ENCODE results near the gene GAMT.

The GAMT gene

DNA sequence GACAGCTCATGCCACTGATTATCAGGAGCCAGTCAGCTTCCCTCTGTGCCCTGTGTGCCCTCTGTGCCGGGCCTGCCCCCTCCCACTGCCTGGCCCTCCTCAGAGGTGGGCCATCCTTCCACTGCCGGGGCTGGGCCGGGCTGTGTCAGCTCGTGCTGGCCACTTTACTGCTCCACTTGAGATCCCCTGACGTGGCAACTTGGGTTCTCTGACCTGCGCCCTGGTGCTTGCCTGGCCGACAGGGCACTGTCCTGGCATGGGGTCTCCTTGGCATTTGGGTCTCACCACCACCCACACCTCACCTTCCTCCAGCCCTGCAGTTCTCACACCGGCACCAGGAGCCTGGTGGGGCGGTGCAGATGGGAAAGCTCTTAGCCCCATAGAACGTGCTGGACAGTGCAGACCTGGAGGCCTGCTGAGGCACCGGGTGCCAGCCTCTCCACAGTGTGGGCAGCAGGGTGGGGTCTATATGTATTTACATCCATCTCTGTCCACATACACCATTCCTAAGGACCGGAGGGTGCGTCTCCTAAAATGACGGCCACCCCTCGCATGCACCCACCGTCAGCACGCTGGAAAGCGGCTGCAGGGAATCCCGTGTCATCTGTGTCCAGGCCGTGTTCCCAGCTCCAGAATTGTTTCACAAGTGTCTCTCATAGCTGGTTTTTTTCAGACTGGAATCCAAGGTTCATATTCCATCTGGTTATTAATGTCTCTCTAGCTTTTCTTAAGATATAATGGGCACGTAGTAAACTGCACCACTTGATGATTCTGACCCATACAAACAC lies 17.8 kb upstream of the GAMT start:
- DNase-seq (ENCODE audit: low read depth in 2 of 2), result no peak

- no peak for DNase-seq (ENCODE audit: low read depth in 2 of 2)
Observed at GRCh38 chr19:1418496-1418775, 17.1 kb upstream of the GAMT start.

GRCh38 chr19:1417681-1418495 lies 16.5 kb upstream of the GAMT start:
- no peak for DNase-seq (ENCODE audit: low read depth in 2 of 2)

- no peak for DNase-seq (ENCODE audit: low read depth in 2 of 2)
Observed at GRCh38 chr19:1417145-1417544, 15.8 kb upstream of the GAMT start.

- DNase-seq (ENCODE audit: low read depth in 2 of 2), result no peak
Observed at GRCh38 chr19:1416014-1416841, 14.9 kb upstream of the GAMT start.

DNA sequence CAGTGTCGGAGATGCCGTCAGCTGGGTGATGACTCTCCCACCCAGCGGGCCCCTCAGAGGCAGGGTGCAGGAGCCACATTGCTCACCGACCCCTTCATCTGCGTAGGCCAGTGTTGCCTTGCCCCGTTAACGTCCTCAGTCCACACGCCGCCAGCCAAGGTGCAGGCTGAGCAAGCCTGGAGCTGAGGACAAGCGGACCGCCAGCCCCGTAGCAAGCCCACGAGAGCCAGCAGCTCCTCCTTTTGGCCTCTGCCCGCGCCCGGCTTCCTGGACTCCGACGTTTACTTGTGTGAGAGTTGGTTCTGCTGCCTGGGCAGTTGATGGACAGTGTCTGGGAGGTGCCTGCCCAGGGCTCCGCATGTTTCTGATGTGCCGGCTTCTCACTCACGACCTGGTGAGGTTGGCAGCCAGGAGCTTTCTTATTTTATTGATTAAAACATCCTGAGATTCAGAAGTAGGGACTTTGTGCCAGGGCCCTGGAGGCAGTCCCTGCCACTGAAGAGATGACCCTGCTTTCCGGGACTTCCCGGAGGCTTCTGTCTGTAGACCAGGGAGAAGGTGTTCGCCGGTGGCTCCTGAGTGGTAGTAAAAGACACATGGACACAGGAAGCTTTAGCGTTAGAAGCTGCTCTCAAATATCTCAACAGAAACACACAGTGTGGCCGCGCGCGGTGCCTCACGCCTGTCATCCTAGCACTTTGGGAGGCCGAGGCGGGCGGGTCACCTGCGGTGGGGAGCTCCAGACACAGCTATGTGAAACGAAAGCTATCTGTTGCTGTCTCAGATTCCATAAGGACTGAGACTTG lies 11.9 kb upstream of the GAMT start:
- DNase-seq (ENCODE audit: low read depth in 2 of 2), result no peak

DNA sequence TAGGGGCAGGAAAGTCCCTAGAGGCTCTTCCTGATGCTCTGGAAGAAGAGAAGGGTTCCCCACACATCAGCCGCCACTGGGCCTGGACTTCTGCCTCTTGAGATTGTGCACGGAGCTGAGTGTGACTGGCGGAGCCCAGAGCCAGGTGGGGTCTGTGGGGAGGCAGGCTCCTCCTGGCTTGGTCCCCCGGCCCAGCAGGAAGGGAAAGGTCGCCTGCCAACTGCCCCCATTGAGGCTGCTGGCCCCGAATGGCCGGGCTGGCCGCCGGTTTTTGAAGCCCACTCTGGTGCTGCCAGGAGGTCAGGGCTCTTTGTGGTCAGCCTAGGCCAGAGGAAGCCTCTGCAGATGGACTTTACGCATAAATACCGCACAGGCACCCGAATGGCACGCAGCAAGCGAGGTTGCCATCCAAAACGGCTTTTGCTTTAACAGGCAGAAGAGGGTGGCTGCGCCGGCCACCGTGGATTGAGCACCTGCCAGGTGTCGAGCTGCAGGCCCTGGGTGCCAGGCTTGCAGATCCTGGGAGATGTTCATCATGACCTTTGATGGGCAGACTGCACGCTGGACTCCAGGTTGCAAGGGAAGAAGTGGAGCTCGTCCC lies 11.1 kb upstream of the GAMT start:
- no peak for DNase-seq (ENCODE audit: low read depth in 2 of 2)

- no peak for DNase-seq (ENCODE audit: low read depth in 2 of 2)
Observed at GRCh38 chr19:1411255-1412191, 10.2 kb upstream of the GAMT start.

DNA sequence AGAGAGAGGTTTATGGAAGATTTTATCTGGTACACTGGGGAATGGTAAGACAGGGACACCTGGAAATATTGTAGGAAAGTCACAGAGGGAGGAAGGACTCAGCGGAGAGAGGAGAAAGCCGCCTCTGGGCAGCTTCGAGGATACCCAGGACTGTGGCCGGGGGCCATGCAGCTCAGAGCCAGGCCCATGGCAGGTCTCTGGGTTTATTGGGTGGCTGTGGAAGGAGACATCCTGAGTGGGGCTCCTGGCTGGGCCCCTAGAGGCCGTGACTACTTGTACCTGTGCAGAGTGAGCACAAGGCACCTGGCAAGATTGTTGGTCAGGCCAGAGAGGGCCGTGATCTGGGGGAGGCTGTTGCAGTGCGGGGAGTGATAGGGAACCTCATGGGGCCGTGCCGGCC lies 9.4 kb upstream of the GAMT start:
- no peak for DNase-seq (ENCODE audit: low read depth in 2 of 2)

DNA sequence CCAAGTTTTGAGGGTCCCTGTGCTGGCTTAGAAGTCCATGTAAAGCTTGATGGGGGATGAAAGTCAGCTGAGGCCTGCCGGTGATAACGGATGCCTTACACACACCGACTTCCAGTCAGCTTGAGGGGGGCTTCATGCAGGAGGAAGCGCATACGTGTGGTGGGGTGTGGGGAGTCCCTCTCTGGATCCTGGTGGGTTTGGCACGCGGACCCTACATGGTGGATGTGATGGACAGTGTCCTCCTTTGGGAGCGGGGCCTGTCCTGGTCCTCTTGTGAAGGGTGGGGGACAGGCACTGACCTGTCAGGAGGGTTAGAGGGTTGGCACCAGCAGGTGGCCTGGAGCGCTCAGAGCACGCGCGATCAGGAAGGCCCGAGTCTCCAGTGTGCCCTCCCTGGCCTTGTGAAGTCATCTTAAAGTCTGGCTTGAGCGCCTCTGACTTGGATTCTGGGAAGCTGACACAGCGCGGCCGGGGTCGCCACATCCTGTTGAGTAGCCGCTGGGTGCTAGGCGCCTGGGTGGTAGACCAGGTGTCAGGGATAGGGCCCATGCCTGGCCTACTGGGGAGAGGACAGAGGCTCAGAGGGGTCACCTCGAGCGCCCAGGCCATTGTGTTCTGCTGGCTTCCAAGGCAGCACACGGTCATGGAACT lies 8.9 kb upstream of the GAMT start:
- no peak for DNase-seq (ENCODE audit: low read depth in 2 of 2)

DNA sequence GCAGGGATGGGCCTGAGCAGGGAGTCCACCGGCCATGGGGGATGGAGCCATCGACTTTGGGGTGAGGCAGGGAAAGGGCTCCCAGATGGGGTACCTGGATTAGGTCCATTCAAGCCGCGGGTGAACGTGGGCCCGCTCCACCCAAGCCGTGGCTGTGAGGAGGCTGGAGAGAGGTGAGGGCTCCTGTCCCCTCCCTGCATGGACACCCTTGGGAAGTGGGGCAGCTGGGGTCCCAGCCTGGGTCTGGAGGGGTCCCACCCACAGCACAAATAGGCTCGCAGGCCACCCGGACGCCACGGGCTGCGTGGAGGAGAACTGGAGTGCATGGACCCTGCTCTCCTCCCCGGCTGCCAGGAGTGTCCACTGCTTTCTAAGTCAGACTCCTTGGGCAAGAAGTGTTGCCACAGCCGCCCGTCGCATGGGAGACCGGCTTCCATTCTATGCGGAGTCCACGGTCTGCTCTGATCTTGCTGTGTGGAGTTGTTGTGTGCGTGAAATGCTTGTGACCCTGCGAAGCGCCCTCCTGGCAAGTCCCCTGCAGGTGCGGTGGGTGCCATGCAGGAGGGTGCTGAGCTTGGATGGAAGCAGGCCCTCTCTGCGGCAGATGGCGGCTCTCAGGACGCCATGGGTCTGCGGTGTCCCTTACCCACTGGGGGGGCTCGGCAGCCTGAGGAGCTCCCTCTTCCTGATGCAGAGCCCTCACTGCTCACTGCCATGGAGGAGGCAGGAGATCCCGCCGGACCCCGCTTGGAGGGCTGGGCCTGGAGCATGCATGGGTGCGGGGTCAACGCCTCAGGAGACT lies 8.1 kb upstream of the GAMT start:
- no peak for DNase-seq (ENCODE audit: low read depth in 2 of 2)

DNA sequence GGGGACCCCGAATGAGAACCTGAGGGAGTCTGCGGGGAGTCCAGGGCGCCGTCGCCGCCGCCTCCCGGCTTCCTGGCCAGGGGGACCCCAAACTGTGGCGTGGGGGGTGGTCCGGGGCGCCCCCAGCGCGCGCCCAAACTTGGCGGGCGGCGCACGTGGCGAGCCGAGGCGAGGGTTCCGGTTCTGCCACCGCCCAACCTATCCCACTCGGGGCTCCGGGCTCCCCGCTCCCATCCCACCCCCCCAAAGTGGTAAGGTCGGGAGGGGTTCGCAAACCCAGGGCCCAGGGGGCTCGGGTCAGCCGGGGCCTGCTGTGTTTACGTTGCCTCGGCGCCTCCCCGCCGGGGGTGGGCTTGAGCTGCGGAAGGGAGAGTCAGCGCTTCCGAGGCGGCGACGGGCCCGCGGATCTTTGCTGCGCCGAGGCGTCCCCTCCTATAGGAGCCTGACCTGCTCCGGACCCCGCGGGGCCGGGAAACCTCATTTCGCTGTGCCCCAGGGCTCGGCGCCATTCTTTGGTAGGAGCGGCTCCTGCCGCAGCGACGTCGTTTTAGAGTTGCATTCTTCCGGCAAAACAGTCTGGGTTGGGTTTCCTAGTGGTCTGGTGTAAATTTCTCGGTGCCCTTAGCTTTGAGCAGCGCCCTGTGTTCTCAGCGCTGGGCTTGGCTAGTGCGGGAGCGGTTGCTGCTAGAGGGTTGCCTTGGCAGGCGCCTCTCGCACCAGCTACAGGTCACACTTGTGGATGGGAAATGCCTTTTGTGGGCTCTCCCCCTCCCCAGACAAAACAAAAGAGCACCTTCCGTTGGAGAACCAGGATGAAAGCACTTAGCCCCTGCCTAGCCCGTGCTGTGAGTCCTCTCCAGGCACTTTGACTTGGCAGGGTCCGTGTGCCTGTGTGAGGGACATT lies 7.2 kb upstream of the GAMT start:
- peak in 1 of 2 donors; percentile 30 for DNase-seq (ENCODE audit: low read depth in 2 of 2)

DNA sequence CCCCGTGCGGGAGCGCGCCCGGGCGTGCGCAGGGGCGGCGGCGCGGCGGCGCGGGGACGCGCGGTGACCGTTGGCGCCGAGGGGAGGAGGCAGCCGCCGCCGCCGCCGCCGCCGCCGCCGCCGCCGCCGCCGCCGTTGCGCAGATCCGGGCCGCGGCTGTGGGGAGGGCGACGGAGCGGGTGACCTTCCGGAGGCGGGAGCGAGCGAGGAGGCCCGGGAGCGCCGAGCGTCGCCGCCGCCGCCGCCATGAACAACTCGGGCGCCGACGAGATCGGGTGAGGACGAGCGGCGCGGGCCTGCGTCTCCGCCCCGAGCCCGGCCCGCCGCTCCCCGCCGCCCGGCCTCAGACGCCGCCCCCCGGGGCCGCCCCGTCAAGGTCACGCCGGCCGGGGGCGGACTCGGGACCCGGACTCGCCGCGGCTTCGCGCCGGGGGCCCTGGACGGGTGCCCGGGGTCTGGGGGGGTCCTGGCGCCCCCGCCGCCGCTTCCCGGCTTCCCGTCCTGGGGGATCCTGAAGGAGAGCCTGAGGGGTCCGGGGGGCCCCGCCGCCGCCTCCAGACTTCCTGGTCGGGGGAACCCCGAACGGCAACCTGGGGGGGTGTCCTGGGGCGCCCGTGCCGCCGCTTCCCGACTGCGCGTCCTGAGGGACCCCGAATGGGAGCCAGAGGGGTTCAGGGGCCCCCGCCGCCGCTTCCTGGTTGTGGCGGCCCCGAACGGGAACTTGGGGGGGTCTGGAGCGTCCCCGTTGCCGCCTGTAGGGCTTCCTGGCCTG lies 6.4 kb upstream of the GAMT start, which contains the start of gene DAZAP1:
Gene DAZAP1, plus strand, starts transcription at position 59 of the 772 bp plus-strand sequence. Its CDS starts 188 bp downstream, at position 247.
- DNase-seq (ENCODE audit: low read depth in 2 of 2), result peak in 1 of 2 donors; percentile 21

GRCh38 chr19:1406774-1407527 lies 5.6 kb upstream of the GAMT start:
- DNase-seq (ENCODE audit: low read depth in 2 of 2), result peak; percentile 99

GRCh38 chr19:1402411-1403070 lies 1.2 kb upstream of the GAMT start:
- no peak for DNase-seq (ENCODE audit: low read depth in 2 of 2)

DNA sequence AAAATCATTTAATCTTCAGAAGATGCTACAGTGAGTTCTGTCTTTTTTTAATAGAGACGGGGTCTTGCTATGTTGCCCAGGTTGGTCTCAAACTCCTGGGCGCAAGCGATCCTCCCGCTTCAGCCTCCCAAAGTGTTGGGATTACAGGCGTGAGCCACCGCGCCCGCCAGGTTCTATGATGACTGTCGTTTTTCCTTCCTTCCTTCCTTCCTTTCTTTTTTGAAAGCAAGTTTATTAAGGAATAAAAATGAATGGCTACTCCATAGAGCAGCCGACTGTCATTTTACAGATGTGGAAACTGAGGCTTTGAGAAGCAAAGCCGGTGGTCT lies 511 bp upstream of the GAMT start:
- no peak for DNase-seq (ENCODE audit: low read depth in 2 of 2)
